GM12878 (cell line): Measurements from ENCODE around the gene HIC1. TPM values are rescaled to one million over a fixed set of nuclear protein-coding genes. Genes with fewer than 3 reads are reported as not detected.

Experiments
- ATAC-seq: fragments of 200-7000 bp; cut with Tn5 transposase; 3 replicates; pipeline ENCODE4 v1.9.1; 2020; ENCODE audit warnings: mild to moderate bottlenecking, moderate library complexity
- BruUV-seq: library from RNA; stranded (reverse); fragments of 400-500 nt; replicated peaks from 2 replicates; lab custom pipeline; 2021; lab: Mats Ljungman, UMichigan
- CTCF ChIA-PET: fragments of 300-600 bp; sonication (Branson Sonifier 250); formaldehyde crosslinking; extraction: SDS; loops from one replicate; lab custom pipeline; 2021; ENCODE audit warnings: inconsistent platforms; lab: Yijun Ruan, JAX
- POLR2A ChIA-PET: fragments of 350-600 bp; formaldehyde crosslinking; extraction: SDS; loops from one replicate; lab custom pipeline; 2021; ENCODE audit warnings: inconsistent platforms; lab: Charles Lee
- RAD21 ChIA-PET: fragments of 300-600 bp; sonication (Branson Sonifier 250); formaldehyde crosslinking; loops from one replicate; lab custom pipeline; 2023; ENCODE audit warnings: antibody characterized with exemption; ENCODE audit not compliant: unreplicated experiment; lab: Charles Lee
- SMC1A ChIA-PET: fragments of 300-600 bp; sonication (Branson Sonifier 250); formaldehyde crosslinking; loops from one replicate; lab custom pipeline; 2023; ENCODE audit not compliant: unreplicated experiment, uncharacterized antibody; lab: Charles Lee
- DNase-seq: peaks from one replicate; pipeline ENCODE4 v3.0.0-alpha.2; 2011; ENCODE audit warnings: low read depth, low spot score
- FAIRE-seq: peaks from 3 replicates; lab custom pipeline; 2011; peaks lifted over from hg19 to GRCh38; lab: Jason Lieb, UNC
- H2AFZ ChIP-seq: 2 replicates; pipeline ENCODE4 v1.6.0; 2011; ENCODE audit warnings: low read depth, low read length, control low read depth; ENCODE audit not compliant: control insufficient read depth
- H3K27ac ChIP-seq: 2 replicates; pipeline ENCODE4 v1.5.1; 2011; ENCODE audit warnings: control low read depth; ENCODE audit not compliant: control insufficient read depth, insufficient read depth
- H3K27me3 ChIP-seq, 2 experiments: replicated peaks in 1 of 2; 2 replicates each; pipeline versions ENCODE4 v1.6.0 to v1.6.1; 2011; ENCODE audit warnings: low read length in 1 of 2; ENCODE audit not compliant: control insufficient read depth in 2 of 2, insufficient read depth in 2 of 2
- H3K36me3 ChIP-seq, 2 experiments: 2 replicates each; pipeline ENCODE4 v1.5.1; 2011; ENCODE audit warnings: low read length in 1 of 2; ENCODE audit not compliant: control insufficient read depth in 2 of 2, insufficient read depth in 2 of 2
- H3K4me1 ChIP-seq: 2 replicates; pipeline ENCODE4 v1.6.1; 2011; ENCODE audit warnings: mild to moderate bottlenecking, low read length, moderate library complexity, mixed read lengths; ENCODE audit not compliant: control insufficient read depth, insufficient read depth
- H3K4me2 ChIP-seq: 2 replicates; pipeline ENCODE4 v1.6.0; 2011; ENCODE audit warnings: control low read depth; ENCODE audit not compliant: control insufficient read depth, insufficient read depth
- H3K4me3 ChIP-seq: fragments of 200-600 bp; sonication (generic); 2 replicates; pipeline ENCODE4 v1.5.1; 2016
- H3K79me2 ChIP-seq: 2 replicates; pipeline ENCODE4 v1.6.0; 2011; ENCODE audit warnings: low read length; ENCODE audit not compliant: control insufficient read depth, insufficient read depth
- H3K9ac ChIP-seq: 2 replicates; pipeline ENCODE4 v1.8.0; 2011; ENCODE audit warnings: low read length, control low read depth, mixed read lengths; ENCODE audit not compliant: control insufficient read depth, insufficient read depth
- H3K9me3 ChIP-seq: replicated peaks from 3 replicates; pipeline ENCODE4 v1.5.1; 2011; ENCODE audit warnings: mild to moderate bottlenecking, low read length; ENCODE audit not compliant: control insufficient read depth, insufficient read depth
- H4K20me1 ChIP-seq: 2 replicates; pipeline ENCODE4 v1.6.0; 2011; ENCODE audit not compliant: control insufficient read depth, insufficient read depth
- EP300 ChIP-seq, 2 experiments: fragments of 150-350 bp in 1 of 2; IDR thresholded peaks; 2 replicates each; pipeline ENCODE4 v1.6.1; 2011 to 2012; ENCODE audit warnings: low read depth in 2 of 2, low read length in 2 of 2, borderline replicate concordance in 1 of 2, improper control_type of control experiment in 1 of 2, inconsistent platforms in 1 of 2; ENCODE audit not compliant: control insufficient read depth in 1 of 2
- HCFC1 ChIP-seq: fragments of 150-350 bp; IDR thresholded peaks from 2 replicates; pipeline ENCODE4 v1.6.1; 2014; ENCODE audit warnings: low read length
- MEF2B ChIP-seq: fragments of 450-650 bp; IDR thresholded peaks from 2 replicates; pipeline ENCODE4 v1.6.1; 2018; ENCODE audit warnings: mild to moderate bottlenecking, moderate library complexity; ENCODE audit not compliant: partially characterized antibody, poor library complexity, severe bottlenecking
- MYC ChIP-seq: IDR thresholded peaks from 2 replicates; pipeline ENCODE4 v1.6.1; 2011; ENCODE audit warnings: mild to moderate bottlenecking, low read length, moderate library complexity, inconsistent platforms; ENCODE audit not compliant: insufficient read depth, insufficient replicate concordance, insufficient read length, severe bottlenecking
- SPI1 ChIP-seq: IDR thresholded peaks from 2 replicates; pipeline ENCODE4 v1.6.1; 2011; ENCODE audit warnings: low read depth, mild to moderate bottlenecking, low read length, moderate library complexity, borderline replicate concordance; ENCODE audit not compliant: insufficient read depth
- ZNF207 ChIP-seq: fragments of 450-650 bp; IDR thresholded peaks from 2 replicates; pipeline ENCODE4 v1.6.1; 2014; ENCODE audit warnings: antibody characterized with exemption, mild to moderate bottlenecking, borderline replicate concordance
- WGBS: methylation state at CpG from one replicate; pipeline ENCODE4 v1.1.6; 2016; ENCODE audit warnings: low lambda C conversion rate; ENCODE audit not compliant: insufficient replicate concordance, insufficient coverage; ENCODE audit errors: missing lambda C conversion rate; 5-methylcytosine and 5-hydroxymethylcytosine counted together
- in situ Hi-C: fragments of 300-500 bp; cut with MboI; formaldehyde crosslinking; loops from 9 replicates; pipeline ENCODE4 v1.14.3; 2018; ENCODE audit warnings: mixed read lengths
- intact Hi-C: fragments of 100-400 bp; cut with micrococcal nuclease; formaldehyde crosslinking; loops from one replicate; pipeline ENCODE4 v1.14.2; 2022; ENCODE audit not compliant: unreplicated experiment
- polyA plus RNA-seq, 11 experiments: library from polyadenylated mRNA; depleted of rRNA in 4 of 11; unstranded in 6 of 11; stranded (reverse) in 5 of 11; fragments of >200 nt; fragmentation: Nextera tagmentation in 4 of 11; fragmentation: Illumina TruSeq in 1 of 11; extraction: Ambion mirVana in 4 of 11; extraction: Trizol in 1 of 11; gene quantifications; 1 replicate in 1 of 11; 2 replicates in 10 of 11; pipeline versions ENCODE4 v1.2.1 to v1.2.3, GENCODE V29; 2011 to 2016; ENCODE audit warnings: inconsistent platforms in 2 of 11, missing spikeins in 2 of 11, low read depth in 1 of 11
- total RNA-seq, 4 experiments: library from RNA; depleted of rRNA in 3 of 4; stranded (reverse); fragments of >200 nt in 3 of 4; fragmentation: Illumina TruSeq in 1 of 4; extraction: Trizol in 1 of 4; gene quantifications; 2 replicates each; pipeline versions ENCODE4 v1.2.1 to v1.2.3, GENCODE V29; 2013 to 2021
- TF ChIP-seq, protein P1 (sequence below): fragments of 450-650 bp; IDR thresholded peaks from 2 replicates; pipeline ENCODE4 v1.6.1; 2017; ENCODE audit warnings: mild to moderate bottlenecking
- TF ChIP-seq, protein P2 (sequence below): IDR thresholded peaks from 2 replicates; pipeline ENCODE4 v1.6.1; 2012; ENCODE audit warnings: improper control_type of control experiment, low read depth, low read length; ENCODE audit not compliant: insufficient replicate concordance

The HIC1 gene
- total and polyA plus RNA-seq, 10 of the 15 experiments (the other 5 are each of a cell fraction or from before 2014, with no cell fraction given) = 0.11 to 61.1 (median 4.9) TPM

DNA sequence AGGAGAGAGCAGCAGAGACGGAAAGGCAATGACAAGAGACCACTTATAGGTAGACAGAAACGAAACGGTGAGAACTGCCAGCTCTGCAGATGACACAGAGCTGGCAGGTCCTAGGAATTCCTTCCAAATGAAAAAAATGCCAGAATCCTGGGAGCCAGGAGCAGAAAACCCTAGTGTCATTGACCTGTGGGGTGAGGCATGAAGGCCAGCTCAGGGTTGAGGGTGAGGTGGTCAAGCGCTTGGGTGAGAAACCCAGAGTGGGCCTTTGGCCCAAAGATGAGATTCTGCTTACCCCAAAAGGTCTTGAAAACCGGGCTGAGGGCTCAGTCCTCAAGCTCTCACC lies 9.2 kb downstream of the HIC1 start:
- H3K36me3 ChIP-seq = peaks cover 24 to 33% of the 10 kb centered on the region in 2 experiments
- H3K79me2 ChIP-seq = peaks cover 12% of the 10 kb centered on the region
- peaks cover 44% of the 10 kb centered on the region for H3K4me1 ChIP-seq
- POLR2A ChIA-PET = interaction anchor here (12.5 kb wide), 1 partner anchor 23 kb away, joined by 148 read pairs; no protein-coding TSS in a partner anchor
- no TSS peak for BruUV-seq
- H2AFZ ChIP-seq = no peak overlapping the region
- H3K27me3 ChIP-seq = no peaks in the 10 kb centered on the region
- H4K20me1 ChIP-seq = no peaks in the 10 kb centered on the region
- no peak overlapping the region for H3K9ac ChIP-seq
- TF ChIP-seq EP300 (IDR thresholded peaks at IDR 0.05; ENCODE audit: borderline replicate concordance in 1 of 2, control insufficient read depth in 1 of 2, low read depth in 2 of 2, low read length in 2 of 2) (no peak), MEF2B (no peak), ZNF207 (no peak), SPI1 (no peak), MYC (no peak), HCFC1 (no peak)
- TF ChIP-seq, protein P1, sequence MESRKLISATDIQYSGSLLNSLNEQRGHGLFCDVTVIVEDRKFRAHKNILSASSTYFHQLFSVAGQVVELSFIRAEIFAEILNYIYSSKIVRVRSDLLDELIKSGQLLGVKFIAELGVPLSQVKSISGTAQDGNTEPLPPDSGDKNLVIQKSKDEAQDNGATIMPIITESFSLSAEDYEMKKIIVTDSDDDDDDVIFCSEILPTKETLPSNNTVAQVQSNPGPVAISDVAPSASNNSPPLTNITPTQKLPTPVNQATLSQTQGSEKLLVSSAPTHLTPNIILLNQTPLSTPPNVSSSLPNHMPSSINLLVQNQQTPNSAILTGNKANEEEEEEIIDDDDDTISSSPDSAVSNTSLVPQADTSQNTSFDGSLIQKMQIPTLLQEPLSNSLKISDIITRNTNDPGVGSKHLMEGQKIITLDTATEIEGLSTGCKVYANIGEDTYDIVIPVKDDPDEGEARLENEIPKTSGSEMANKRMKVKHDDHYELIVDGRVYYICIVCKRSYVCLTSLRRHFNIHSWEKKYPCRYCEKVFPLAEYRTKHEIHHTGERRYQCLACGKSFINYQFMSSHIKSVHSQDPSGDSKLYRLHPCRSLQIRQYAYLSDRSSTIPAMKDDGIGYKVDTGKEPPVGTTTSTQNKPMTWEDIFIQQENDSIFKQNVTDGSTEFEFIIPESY = no peak
- TF ChIP-seq, protein P2, sequence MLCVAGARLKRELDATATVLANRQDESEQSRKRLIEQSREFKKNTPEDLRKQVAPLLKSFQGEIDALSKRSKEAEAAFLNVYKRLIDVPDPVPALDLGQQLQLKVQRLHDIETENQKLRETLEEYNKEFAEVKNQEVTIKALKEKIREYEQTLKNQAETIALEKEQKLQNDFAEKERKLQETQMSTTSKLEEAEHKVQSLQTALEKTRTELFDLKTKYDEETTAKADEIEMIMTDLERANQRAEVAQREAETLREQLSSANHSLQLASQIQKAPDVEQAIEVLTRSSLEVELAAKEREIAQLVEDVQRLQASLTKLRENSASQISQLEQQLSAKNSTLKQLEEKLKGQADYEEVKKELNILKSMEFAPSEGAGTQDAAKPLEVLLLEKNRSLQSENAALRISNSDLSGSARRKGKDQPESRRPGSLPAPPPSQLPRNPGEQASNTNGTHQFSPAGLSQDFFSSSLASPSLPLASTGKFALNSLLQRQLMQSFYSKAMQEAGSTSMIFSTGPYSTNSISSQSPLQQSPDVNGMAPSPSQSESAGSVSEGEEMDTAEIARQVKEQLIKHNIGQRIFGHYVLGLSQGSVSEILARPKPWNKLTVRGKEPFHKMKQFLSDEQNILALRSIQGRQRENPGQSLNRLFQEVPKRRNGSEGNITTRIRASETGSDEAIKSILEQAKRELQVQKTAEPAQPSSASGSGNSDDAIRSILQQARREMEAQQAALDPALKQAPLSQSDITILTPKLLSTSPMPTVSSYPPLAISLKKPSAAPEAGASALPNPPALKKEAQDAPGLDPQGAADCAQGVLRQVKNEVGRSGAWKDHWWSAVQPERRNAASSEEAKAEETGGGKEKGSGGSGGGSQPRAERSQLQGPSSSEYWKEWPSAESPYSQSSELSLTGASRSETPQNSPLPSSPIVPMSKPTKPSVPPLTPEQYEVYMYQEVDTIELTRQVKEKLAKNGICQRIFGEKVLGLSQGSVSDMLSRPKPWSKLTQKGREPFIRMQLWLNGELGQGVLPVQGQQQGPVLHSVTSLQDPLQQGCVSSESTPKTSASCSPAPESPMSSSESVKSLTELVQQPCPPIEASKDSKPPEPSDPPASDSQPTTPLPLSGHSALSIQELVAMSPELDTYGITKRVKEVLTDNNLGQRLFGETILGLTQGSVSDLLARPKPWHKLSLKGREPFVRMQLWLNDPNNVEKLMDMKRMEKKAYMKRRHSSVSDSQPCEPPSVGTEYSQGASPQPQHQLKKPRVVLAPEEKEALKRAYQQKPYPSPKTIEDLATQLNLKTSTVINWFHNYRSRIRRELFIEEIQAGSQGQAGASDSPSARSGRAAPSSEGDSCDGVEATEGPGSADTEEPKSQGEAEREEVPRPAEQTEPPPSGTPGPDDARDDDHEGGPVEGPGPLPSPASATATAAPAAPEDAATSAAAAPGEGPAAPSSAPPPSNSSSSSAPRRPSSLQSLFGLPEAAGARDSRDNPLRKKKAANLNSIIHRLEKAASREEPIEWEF = no peak
- 22% methylated on average over 5 of the region's 5 CpGs for WGBS
- no peak overlapping the region for H3K4me3 ChIP-seq
- no peaks in the 10 kb centered on the region for H3K9me3 ChIP-seq
- ATAC-seq = no peak
- RAD21 ChIA-PET = interaction anchor here (1.0 to 2.9 kb wide), 7 partner anchors 9 to 181 kb away, joined by 3 to 12 read pairs (median 4); partner anchors contain the start of gene HIC1
- CTCF ChIA-PET = interaction anchor here (0.7 to 2.6 kb wide), 12 partner anchors 18 to 203 kb away, joined by 3 to 19 read pairs (median 4); no protein-coding TSS in a partner anchor
- H3K4me2 ChIP-seq = no peak overlapping the region
- no peak for FAIRE-seq
- SMC1A ChIA-PET = interaction anchor here (0.6 to 3.9 kb wide), 13 partner anchors 18 to 181 kb away, joined by 3 to 27 read pairs (median 3); no protein-coding TSS in a partner anchor
- H3K27ac ChIP-seq = peak overlapping the region; percentile 34
- in situ Hi-C loops = loop anchor here (10.0 kb wide), 1 partner anchor 181 kb away; no protein-coding TSS in a partner anchor
- DNase-seq = no peak
- intact Hi-C loops = no loop called here
